ENCODE results near the gene PIGT. TPM values are rescaled to one million over a fixed set of nuclear protein-coding genes. Genes with fewer than 3 reads are reported as not detected.

The PIGT gene
- total RNA-seq, 1 donor from 2014 or later: 81.0 TPM

DNA sequence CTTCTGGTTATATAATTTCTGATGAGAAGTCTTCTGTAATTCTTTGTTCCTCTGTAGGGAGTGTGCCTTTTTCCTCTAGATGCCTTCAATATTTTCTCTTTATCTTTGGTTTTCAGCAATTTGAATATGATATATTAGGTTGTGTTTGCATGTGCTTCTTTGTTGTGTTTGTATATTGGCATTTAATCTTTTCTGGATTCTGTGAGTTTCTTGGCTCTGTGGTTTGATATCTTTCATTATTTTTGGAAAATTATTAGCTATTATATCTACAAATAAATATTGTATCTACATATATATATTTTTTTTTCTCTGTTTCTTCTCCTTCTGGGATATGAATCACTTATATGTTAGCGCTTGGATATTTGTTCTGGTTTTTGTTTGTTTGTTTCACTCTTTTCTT lies 16.9 kb upstream of the PIGT start:
- H3K27ac ChIP-seq: no peak overlapping the region
- H3K4me3 ChIP-seq: no peak overlapping the region
- DNase-seq (ENCODE audit: extremely low spot score in 2 of 2): no peak
- TF ChIP-seq, protein P1, sequence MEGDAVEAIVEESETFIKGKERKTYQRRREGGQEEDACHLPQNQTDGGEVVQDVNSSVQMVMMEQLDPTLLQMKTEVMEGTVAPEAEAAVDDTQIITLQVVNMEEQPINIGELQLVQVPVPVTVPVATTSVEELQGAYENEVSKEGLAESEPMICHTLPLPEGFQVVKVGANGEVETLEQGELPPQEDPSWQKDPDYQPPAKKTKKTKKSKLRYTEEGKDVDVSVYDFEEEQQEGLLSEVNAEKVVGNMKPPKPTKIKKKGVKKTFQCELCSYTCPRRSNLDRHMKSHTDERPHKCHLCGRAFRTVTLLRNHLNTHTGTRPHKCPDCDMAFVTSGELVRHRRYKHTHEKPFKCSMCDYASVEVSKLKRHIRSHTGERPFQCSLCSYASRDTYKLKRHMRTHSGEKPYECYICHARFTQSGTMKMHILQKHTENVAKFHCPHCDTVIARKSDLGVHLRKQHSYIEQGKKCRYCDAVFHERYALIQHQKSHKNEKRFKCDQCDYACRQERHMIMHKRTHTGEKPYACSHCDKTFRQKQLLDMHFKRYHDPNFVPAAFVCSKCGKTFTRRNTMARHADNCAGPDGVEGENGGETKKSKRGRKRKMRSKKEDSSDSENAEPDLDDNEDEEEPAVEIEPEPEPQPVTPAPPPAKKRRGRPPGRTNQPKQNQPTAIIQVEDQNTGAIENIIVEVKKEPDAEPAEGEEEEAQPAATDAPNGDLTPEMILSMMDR (IDR thresholded peaks at IDR 0.05): no peak
- TF ChIP-seq POLR2AphosphoS5 (IDR thresholded peaks at IDR 0.05; ENCODE audit: insufficient read depth in 1 of 2, low read depth in 1 of 2): no peak
- TF ChIP-seq POLR2A (IDR thresholded peaks at IDR 0.05): no peak
- intact Hi-C loops (cut with DNase I): no loop called here
- no peaks in the 10 kb centered on the region for H3K4me1 ChIP-seq
- H3K36me3 ChIP-seq: no peaks in the 10 kb centered on the region
- no peaks in the 10 kb centered on the region for H3K27me3 ChIP-seq
- no peaks in the 10 kb centered on the region for H3K9me3 ChIP-seq

DNA sequence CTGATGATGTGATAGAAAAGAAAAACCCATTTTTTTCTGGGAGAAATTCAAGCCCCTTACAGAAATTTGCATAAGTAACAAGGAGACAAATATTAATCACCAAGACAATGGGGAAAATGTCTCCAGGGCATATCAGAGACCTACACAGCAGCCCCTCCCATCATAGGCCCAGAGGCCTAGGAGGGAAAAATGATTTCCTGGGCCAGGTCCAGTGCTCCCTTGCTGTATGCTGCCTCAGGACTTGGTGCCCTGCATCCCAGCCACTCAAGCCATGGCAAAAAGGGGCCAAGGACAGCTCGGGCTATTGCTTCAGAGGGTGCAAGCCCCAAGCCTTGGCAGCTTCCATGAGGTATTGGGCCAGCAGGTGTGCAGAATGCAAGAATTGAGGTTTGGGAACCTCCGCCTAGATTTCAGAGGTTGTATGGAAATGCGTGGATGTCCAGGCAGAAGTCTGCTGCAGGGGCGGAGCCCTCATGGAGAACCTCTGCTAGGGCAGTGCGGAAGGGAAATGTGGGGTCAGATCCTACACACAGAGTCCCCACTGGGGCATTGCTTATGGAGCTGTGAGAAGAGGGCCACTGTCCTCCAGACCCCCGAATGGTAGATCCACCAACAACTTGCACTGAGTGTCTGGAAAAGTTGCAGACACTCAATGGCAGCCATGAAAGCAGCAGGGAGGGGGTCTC lies 15.5 kb upstream of the PIGT start:
- Histone ChIP-seq H3K27ac (no peak overlapping the region), H3K4me1 (peaks cover under 1% of the 10 kb centered on the region), H3K4me3 (no peak overlapping the region), H3K27me3 (no peaks in the 10 kb centered on the region), H3K9me3 (no peaks in the 10 kb centered on the region), H3K36me3 (no peaks in the 10 kb centered on the region)
- TF ChIP-seq POLR2AphosphoS5 (IDR thresholded peaks at IDR 0.05; ENCODE audit: insufficient read depth in 1 of 2, low read depth in 1 of 2) (no peak), POLR2A (IDR thresholded peaks at IDR 0.05) (no peak)
- TF ChIP-seq, protein P1 (IDR thresholded peaks at IDR 0.05): no peak
- intact Hi-C loops (cut with DNase I): no loop called here
- DNase-seq (ENCODE audit: extremely low spot score in 2 of 2): no peak

DNA sequence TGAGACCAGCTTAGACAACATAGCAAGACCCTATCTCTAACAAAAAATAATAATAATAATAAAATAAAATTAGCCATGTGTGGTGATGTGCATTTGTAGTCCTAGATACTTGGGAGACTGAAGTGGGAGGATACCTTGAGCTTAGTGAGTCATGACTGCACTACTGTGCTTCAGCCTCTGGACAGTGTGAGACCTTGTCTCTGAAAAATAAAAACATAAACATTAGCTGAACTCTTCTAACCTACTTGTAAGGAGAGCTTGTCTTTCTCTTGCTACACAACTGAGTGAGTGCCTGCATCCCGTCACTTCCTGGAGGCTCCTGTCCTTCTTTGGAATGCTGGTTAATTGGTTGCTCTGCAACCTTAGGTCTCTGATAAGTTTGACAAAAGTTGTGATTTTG lies 13.0 kb upstream of the PIGT start:
- no peaks in the 10 kb centered on the region for H3K9me3 ChIP-seq
- peaks cover 16% of the 10 kb centered on the region for H3K4me1 ChIP-seq
- H3K36me3 ChIP-seq: no peaks in the 10 kb centered on the region
- no peak overlapping the region for H3K4me3 ChIP-seq
- no peaks in the 10 kb centered on the region for H3K27me3 ChIP-seq
- TF ChIP-seq, protein P1 (IDR thresholded peaks at IDR 0.05): no peak
- TF ChIP-seq POLR2AphosphoS5 (IDR thresholded peaks at IDR 0.05; ENCODE audit: insufficient read depth in 1 of 2, low read depth in 1 of 2) (no peak), POLR2A (IDR thresholded peaks at IDR 0.05) (no peak)
- H3K27ac ChIP-seq: no peak overlapping the region
- intact Hi-C loops (cut with DNase I): no loop called here
- DNase-seq (ENCODE audit: extremely low spot score in 2 of 2): no peak

- DNase-seq (ENCODE audit: extremely low spot score in 2 of 2): no peak
- Histone ChIP-seq H3K4me3 (no peak overlapping the region), H3K36me3 (no peaks in the 10 kb centered on the region), H3K27me3 (no peaks in the 10 kb centered on the region), H3K9me3 (no peaks in the 10 kb centered on the region), H3K27ac (no peak overlapping the region), H3K4me1 (peaks cover 26% of the 10 kb centered on the region)
- TF ChIP-seq, protein P1 (IDR thresholded peaks at IDR 0.05): no peak
- TF ChIP-seq POLR2AphosphoS5 (IDR thresholded peaks at IDR 0.05; ENCODE audit: insufficient read depth in 1 of 2, low read depth in 1 of 2): no peak
- TF ChIP-seq POLR2A (IDR thresholded peaks at IDR 0.05): no peak
- intact Hi-C loops (cut with DNase I): no loop called here
Observed at GRCh38 chr20:45404438-45404837, 11.5 kb upstream of the PIGT start.

- Histone ChIP-seq H3K27ac (peak overlapping the region; percentile 83), H3K4me1 (peaks cover 26% of the 10 kb centered on the region), H3K9me3 (no peaks in the 10 kb centered on the region), H3K27me3 (no peaks in the 10 kb centered on the region), H3K4me3 (peak overlapping the region; percentile 67 to 85), H3K36me3 (peaks cover 0 to 11% of the 10 kb centered on the region in 2 donors)
- TF ChIP-seq POLR2AphosphoS5 (IDR thresholded peaks at IDR 0.05; ENCODE audit: insufficient read depth in 1 of 2, low read depth in 1 of 2): no peak
- no peak for TF ChIP-seq POLR2A (IDR thresholded peaks at IDR 0.05)
- TF ChIP-seq, protein P1 (IDR thresholded peaks at IDR 0.05): no peak
- intact Hi-C loops (cut with DNase I): no loop called here
- no peak for DNase-seq (ENCODE audit: extremely low spot score in 2 of 2)
Observed at GRCh38 chr20:45405571-45406259, 10.2 kb upstream of the PIGT start.

All from vagina (tissue), 2 donors.